Esophagus squamous epithelium (tissue), 5 donors: ENCODE results near the gene NOL3. TPM values are rescaled to one million over a fixed set of nuclear protein-coding genes. Genes with fewer than 3 reads are reported as not detected.

Experiments
- DNase-seq: peaks from one replicate; lab custom pipeline; 2025; lab: John Stamatoyannopoulos, UW
- H3K27ac ChIP-seq, 4 donors: fragments of 200-600 bp; sonication (generic); one replicate each; pipeline ENCODE4 v1.5.1; 2016 to 2019; ENCODE audit warnings: mild to moderate bottlenecking in 1 of 4
- H3K27me3 ChIP-seq, 4 donors: fragments of 200-600 bp; sonication (generic); 1 replicate in 3 of 4; 2 replicates in 1 of 4; pipeline versions ENCODE4 v1.5.1 to v1.6.0; 2017 to 2021; ENCODE audit warnings: antibody characterized with exemption in 1 of 4
- H3K36me3 ChIP-seq, 3 donors: fragments of 200-600 bp; sonication (generic); one replicate each; pipeline ENCODE4 v1.5.1; 2016 to 2019
- H3K4me1 ChIP-seq, 3 donors: fragments of 200-600 bp; sonication (generic); one replicate each; pipeline ENCODE4 v1.5.1; 2017 to 2019
- H3K4me3 ChIP-seq, 4 donors: fragments of 200-600 bp; sonication (generic); 1 replicate in 3 of 4; 2 replicates in 1 of 4; pipeline ENCODE4 v1.5.1; 2016 to 2019; ENCODE audit warnings: mild to moderate bottlenecking in 2 of 4, moderate library complexity in 1 of 4
- H3K9me3 ChIP-seq, 3 donors: fragments of 200-600 bp; sonication (generic); one replicate each; pipeline ENCODE4 v1.5.1; 2016 to 2019
- CTCF ChIP-seq, 6 experiments: fragments of 450-650 bp in 4 of 6; fragments of 200-600 bp in 2 of 6; sonication (generic) in 2 of 6; IDR thresholded peaks; one replicate each; pipeline ENCODE4 v1.5.1; 2016 to 2019; ENCODE audit warnings: antibody characterized with exemption in 6 of 6, mild to moderate bottlenecking in 4 of 6, moderate library complexity in 4 of 6
- POLR2A ChIP-seq, 4 donors: fragments of 450-650 bp; IDR thresholded peaks; one replicate each; pipeline ENCODE4 v1.6.1; 2017; ENCODE audit warnings: antibody characterized with exemption in 4 of 4, mild to moderate bottlenecking in 4 of 4, moderate library complexity in 3 of 4
- WGBS, 2 donors: methylation state at CpG; one replicate each; pipeline ENCODE4 v1.1.5; 2018; 5-methylcytosine and 5-hydroxymethylcytosine counted together
- intact Hi-C: fragments of 100-400 bp; cut with DNase I; formaldehyde crosslinking; loops from one replicate; pipeline ENCODE4 v1.15.0; 2022
- small RNA-seq, 4 donors: library from RNA; depleted of rRNA; stranded (forward); fragments of <200 nt; gene quantifications; one replicate each; pipeline ENCODE3, GENCODE V24; 2016
- total RNA-seq, 4 donors: library from RNA; depleted of rRNA; stranded (reverse); fragments of >200 nt; gene quantifications; one replicate each; pipeline ENCODE4 v1.1.0, GENCODE V29; 2016
- donor health status: DM: yes; HTN: yes; CAD: no.

NOL3 gene
- total RNA-seq, 4 donors from 2014 or later, result 25.1 to 56.1 (median 36.7) TPM

- TF ChIP-seq CTCF (IDR thresholded peaks at IDR 0.05), result no peak
- TF ChIP-seq POLR2A (IDR thresholded peaks at IDR 0.05), result no peak
- no peak for DNase-seq
- H3K4me1 ChIP-seq, result peaks cover 0 to 19% (median 6%) of the 10 kb centered on the region in 3 donors
- no peak overlapping the region for H3K4me3 ChIP-seq
- WGBS, 2 donors, result 77 to 79% methylated on average over 6 of the region's 8 CpGs
- no peaks in the 10 kb centered on the region for H3K36me3 ChIP-seq
- H3K9me3 ChIP-seq, result no peaks in the 10 kb centered on the region
- no peaks in the 10 kb centered on the region for H3K27me3 ChIP-seq
- intact Hi-C loops, result no loop called here
- H3K27ac ChIP-seq, result no peak overlapping the region
These were observed 43.1 kb downstream of the NOL3 start for GRCh38 chr16:67213197-67214019.

GRCh38 chr16:67215706-67216105, 45.4 kb downstream of the NOL3 start:
- peaks cover 0 to 19% (median 6%) of the 10 kb centered on the region in 3 donors for H3K4me1 ChIP-seq
- no peaks in the 10 kb centered on the region for H3K9me3 ChIP-seq
- TF ChIP-seq CTCF (IDR thresholded peaks at IDR 0.05) (no peak), POLR2A (IDR thresholded peaks at IDR 0.05) (no peak)
- 47 to 76% methylated on average over 4 to 5 of the region's 5 CpGs for WGBS, 2 donors
- H3K4me3 ChIP-seq, result no peak overlapping the region
- H3K27ac ChIP-seq, result no peak overlapping the region
- no peaks in the 10 kb centered on the region for H3K27me3 ChIP-seq
- intact Hi-C loops, result no loop called here
- H3K36me3 ChIP-seq, result no peaks in the 10 kb centered on the region
- DNase-seq, result no peak

- DNase-seq, result no peak
- intact Hi-C loops, result no loop called here
These were observed 46.5 kb downstream of the NOL3 start for GRCh38 chr16:67216612-67217490.

GRCh38 chr16:67223992-67224391, 53.7 kb downstream of the NOL3 start:
- peaks cover 6 to 10% (median 7%) of the 10 kb centered on the region in 3 donors for H3K36me3 ChIP-seq
- intact Hi-C loops, result no loop called here
- H3K4me3 ChIP-seq, result no peak overlapping the region
- DNase-seq, result no peak
- TF ChIP-seq CTCF (IDR thresholded peaks at IDR 0.05) (no peak), POLR2A (IDR thresholded peaks at IDR 0.05) (no peak)
- H3K4me1 ChIP-seq, result peaks cover 14 to 28% (median 18%) of the 10 kb centered on the region in 3 donors
- WGBS, 2 donors, result 59 to 64% methylated on average over 3 of the region's 3 CpGs
- no peaks in the 10 kb centered on the region for H3K27me3 ChIP-seq
- H3K27ac ChIP-seq, result no peak overlapping the region
- H3K9me3 ChIP-seq, result no peaks in the 10 kb centered on the region

More at GRCh38 chr16:67216612-67217490, 46.5 kb downstream of the NOL3 start:
- Histone ChIP-seq H3K9me3 (no peaks in the 10 kb centered on the region), H3K4me3 (no peak overlapping the region), H3K27ac (peak overlapping the region in 3 of 4 donors; percentile 22 to 48 (median 39)), H3K4me1 (peaks cover 0 to 19% (median 6%) of the 10 kb centered on the region in 3 donors), H3K36me3 (no peaks in the 10 kb centered on the region), H3K27me3 (no peaks in the 10 kb centered on the region)
- TF ChIP-seq CTCF (IDR thresholded peaks at IDR 0.05), result no peak
- TF ChIP-seq POLR2A (IDR thresholded peaks at IDR 0.05), result no peak
- WGBS, 2 donors, result 63 to 70% methylated on average over 18 of the region's 18 CpGs

Small RNA genes lying within 50 kb of the gene (small RNA-seq; reads per million reads assigned to genes)
- 2.4 to 9.9 (median 6.6) reads per million in 4 donors for gene MIR328

Other genes starting within 250 kb of the NOL3 start
- gene RRAD, start 245.0 kb upstream of the NOL3 start, total RNA-seq, result 100 to 1,000 TPM in 2 of 4 donors, 10 to 100 TPM in 2; 68.7 to 208 (median 129) TPM
- 100 to 1,000 TPM; 112 to 153 (median 126) TPM for gene CIAO2B, start 236.1 kb upstream of the NOL3 start, total RNA-seq
- 100 to 1,000 TPM; 120 to 250 (median 170) TPM for gene CES2, start 235.0 kb upstream of the NOL3 start, total RNA-seq
- gene CES3, start 209.3 kb upstream of the NOL3 start, total RNA-seq, result 1 to 10 TPM; 1.5 to 7.1 (median 3.6) TPM
- 1 to 10 TPM; 4.8 to 9.6 (median 6.4) TPM for gene CES4A, start 181.9 kb upstream of the NOL3 start, total RNA-seq
- 10 to 100 TPM; 26.0 to 59.3 (median 41.9) TPM for gene CBFB, start 141.4 kb upstream of the NOL3 start, total RNA-seq
- gene PHAF1, start 60.6 kb upstream of the NOL3 start, total RNA-seq, result 10 to 100 TPM; 14.2 to 22.5 (median 19.3) TPM
- 10 to 100 TPM in 2 of 4 donors, 1 to 10 TPM in 2; 4.1 to 13.1 (median 8.4) TPM for gene B3GNT9, start 19.5 kb upstream of the NOL3 start, total RNA-seq
- 10 to 100 TPM; 27.7 to 39.8 (median 35.5) TPM for gene TRADD, start 10.6 kb upstream of the NOL3 start, total RNA-seq
- gene FBXL8, start 10.6 kb upstream of the NOL3 start, total RNA-seq, result 10 to 100 TPM in 3 of 4 donors, 1 to 10 TPM in 1; 10.0 to 34.5 (median 19.9) TPM
- 10 to 100 TPM in 3 of 4 donors, 1 to 10 TPM in 1; 3.7 to 59.5 (median 19.6) TPM for gene HSF4, start 5.8 kb upstream of the NOL3 start, total RNA-seq
- gene MATCAP1, start 13.4 kb downstream of the NOL3 start, total RNA-seq, result 10 to 100 TPM in 3 of 4 donors, 1 to 10 TPM in 1; 8.8 to 18.8 (median 13.4) TPM
- 1 to 10 TPM; 1.1 to 2.3 (median 1.4) TPM for gene EXOC3L1, start 19.6 kb downstream of the NOL3 start, total RNA-seq
- gene E2F4, start 21.6 kb downstream of the NOL3 start, total RNA-seq, result 10 to 100 TPM; 66.1 to 96.9 (median 81.9) TPM
- gene ELMO3, start 28.6 kb downstream of the NOL3 start, total RNA-seq, result 10 to 100 TPM; 30.1 to 35.9 (median 32.9) TPM
- gene TMEM208, start 56.6 kb downstream of the NOL3 start, total RNA-seq, result 10 to 100 TPM; 24.4 to 36.0 (median 31.7) TPM
- gene FHOD1, start 76.9 kb downstream of the NOL3 start, total RNA-seq, result 1 to 10 TPM; 1.9 to 7.4 (median 5.3) TPM
- gene SLC9A5, start 78.4 kb downstream of the NOL3 start, total RNA-seq, result under 1 TPM in 1 of 4 donors, not detected in 3; 0.19 TPM
- gene PLEKHG4, start 109.0 kb downstream of the NOL3 start, total RNA-seq, result 10 to 100 TPM in 1 of 4 donors, 1 to 10 TPM in 3; 5.0 to 11.4 (median 7.5) TPM
- under 1 TPM in 1 of 4 donors, not detected in 3; 0.09 TPM for gene KCTD19, start 156.2 kb downstream of the NOL3 start, total RNA-seq
- gene LRRC36, start 156.3 kb downstream of the NOL3 start, total RNA-seq, result not detected
- 10 to 100 TPM in 2 of 4 donors, 1 to 10 TPM in 2; 3.0 to 26.2 (median 8.2) TPM for gene TPPP3, start 223.0 kb downstream of the NOL3 start, total RNA-seq
- 10 to 100 TPM in 1 of 4 donors, 1 to 10 TPM in 3; 2.5 to 11.1 (median 3.8) TPM for gene ZDHHC1, start 245.9 kb downstream of the NOL3 start, total RNA-seq